ENCODE results near the gene FAM3C.
"Not testable (repeated sequence)": the region's sequence is repeated elsewhere in the genome, so short reads cannot be mapped to it uniquely, and the experiment has no call there.

GRCh38 chr7:121438043-121438955 lies 42.2 kb upstream of the FAM3C start:
- TF ChIP-seq, protein P1, sequence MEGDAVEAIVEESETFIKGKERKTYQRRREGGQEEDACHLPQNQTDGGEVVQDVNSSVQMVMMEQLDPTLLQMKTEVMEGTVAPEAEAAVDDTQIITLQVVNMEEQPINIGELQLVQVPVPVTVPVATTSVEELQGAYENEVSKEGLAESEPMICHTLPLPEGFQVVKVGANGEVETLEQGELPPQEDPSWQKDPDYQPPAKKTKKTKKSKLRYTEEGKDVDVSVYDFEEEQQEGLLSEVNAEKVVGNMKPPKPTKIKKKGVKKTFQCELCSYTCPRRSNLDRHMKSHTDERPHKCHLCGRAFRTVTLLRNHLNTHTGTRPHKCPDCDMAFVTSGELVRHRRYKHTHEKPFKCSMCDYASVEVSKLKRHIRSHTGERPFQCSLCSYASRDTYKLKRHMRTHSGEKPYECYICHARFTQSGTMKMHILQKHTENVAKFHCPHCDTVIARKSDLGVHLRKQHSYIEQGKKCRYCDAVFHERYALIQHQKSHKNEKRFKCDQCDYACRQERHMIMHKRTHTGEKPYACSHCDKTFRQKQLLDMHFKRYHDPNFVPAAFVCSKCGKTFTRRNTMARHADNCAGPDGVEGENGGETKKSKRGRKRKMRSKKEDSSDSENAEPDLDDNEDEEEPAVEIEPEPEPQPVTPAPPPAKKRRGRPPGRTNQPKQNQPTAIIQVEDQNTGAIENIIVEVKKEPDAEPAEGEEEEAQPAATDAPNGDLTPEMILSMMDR (IDR thresholded peaks at IDR 0.05), result peak in 1 of 7 experiments; percentile 19
- TF ChIP-seq POLR2A (IDR thresholded peaks at IDR 0.05), result not testable (repeated sequence)

Measured in stomach (tissue), 4 donors.